Endothelial cell of umbilical vein (primary cell): ENCODE data around the gene RFLNA.

Source experiments
- EZH2 ChIP-seq: IDR thresholded peaks from 2 replicates; pipeline ENCODE4 v1.6.1; 2012; ENCODE audit warnings: borderline replicate concordance, low read depth, mild to moderate bottlenecking, moderate library complexity, low read length, inconsistent platforms; ENCODE audit not compliant: severe bottlenecking
- MYC ChIP-seq: IDR thresholded peaks from one replicate; pipeline ENCODE4 v1.6.1; 2011; ENCODE audit warnings: mild to moderate bottlenecking, low read depth, low read length
- POLR2A ChIP-seq: IDR thresholded peaks from 2 replicates; pipeline ENCODE4 v1.6.1; 2012; ENCODE audit warnings: low read depth, mild to moderate bottlenecking, control low read depth, low read length
- POLR2AphosphoS5 ChIP-seq: IDR thresholded peaks from 2 replicates; pipeline ENCODE4 v1.6.1; 2012; ENCODE audit warnings: low read depth, mild to moderate bottlenecking, control low read depth, low read length, moderate library complexity; ENCODE audit not compliant: insufficient read depth
- TF ChIP-seq, protein P1 (sequence below), 2 donors: IDR thresholded peaks; 1 replicate in 1 of 2; 2 replicates in 1 of 2; pipeline ENCODE4 v1.5.1; 2011; ENCODE audit warnings: low read length in 2 of 2, mild to moderate bottlenecking in 2 of 2, moderate library complexity in 2 of 2, control low read depth in 1 of 2, inconsistent platforms in 1 of 2, low read depth in 1 of 2; ENCODE audit not compliant: insufficient read depth in 1 of 2; ENCODE audit errors: extremely low read depth in 1 of 2

DNA sequence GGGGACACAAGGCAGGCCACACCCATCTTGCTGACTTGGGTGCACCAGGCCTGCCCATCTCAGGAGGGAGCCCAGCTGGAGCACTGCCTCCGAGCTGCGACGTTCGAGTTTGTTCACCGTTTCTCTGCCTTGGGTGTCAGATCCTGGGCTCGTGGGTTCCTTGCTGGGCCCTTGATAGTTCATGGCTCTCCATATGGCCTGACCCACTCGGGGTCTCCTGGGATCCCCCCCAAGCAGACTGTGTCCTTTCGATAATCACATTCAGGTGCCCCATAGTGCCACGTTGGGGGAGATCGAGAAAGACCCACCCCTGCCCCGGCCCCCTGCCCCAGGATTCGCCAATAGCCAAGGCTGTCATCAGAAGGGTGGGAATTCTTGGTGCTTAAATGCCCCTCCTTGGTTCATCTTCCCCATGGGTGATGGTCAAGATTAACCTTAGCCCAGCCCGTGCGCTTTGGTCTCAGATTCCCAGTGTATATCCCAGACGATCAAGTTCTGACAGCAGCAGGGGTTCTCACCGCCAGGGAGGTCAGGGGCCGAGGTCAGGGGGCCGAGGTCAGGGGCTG lies 7.4 kb downstream of the RFLNA start:
- TF ChIP-seq EZH2 (no peak), MYC (no peak), POLR2AphosphoS5 (no peak), POLR2A (no peak)
- TF ChIP-seq, protein P1, sequence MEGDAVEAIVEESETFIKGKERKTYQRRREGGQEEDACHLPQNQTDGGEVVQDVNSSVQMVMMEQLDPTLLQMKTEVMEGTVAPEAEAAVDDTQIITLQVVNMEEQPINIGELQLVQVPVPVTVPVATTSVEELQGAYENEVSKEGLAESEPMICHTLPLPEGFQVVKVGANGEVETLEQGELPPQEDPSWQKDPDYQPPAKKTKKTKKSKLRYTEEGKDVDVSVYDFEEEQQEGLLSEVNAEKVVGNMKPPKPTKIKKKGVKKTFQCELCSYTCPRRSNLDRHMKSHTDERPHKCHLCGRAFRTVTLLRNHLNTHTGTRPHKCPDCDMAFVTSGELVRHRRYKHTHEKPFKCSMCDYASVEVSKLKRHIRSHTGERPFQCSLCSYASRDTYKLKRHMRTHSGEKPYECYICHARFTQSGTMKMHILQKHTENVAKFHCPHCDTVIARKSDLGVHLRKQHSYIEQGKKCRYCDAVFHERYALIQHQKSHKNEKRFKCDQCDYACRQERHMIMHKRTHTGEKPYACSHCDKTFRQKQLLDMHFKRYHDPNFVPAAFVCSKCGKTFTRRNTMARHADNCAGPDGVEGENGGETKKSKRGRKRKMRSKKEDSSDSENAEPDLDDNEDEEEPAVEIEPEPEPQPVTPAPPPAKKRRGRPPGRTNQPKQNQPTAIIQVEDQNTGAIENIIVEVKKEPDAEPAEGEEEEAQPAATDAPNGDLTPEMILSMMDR (IDR thresholded peaks at IDR 0.05; ENCODE audit: extremely low read depth in 1 of 2, insufficient read depth in 1 of 2, low read depth in 1 of 2, low read length in 2 of 2), result no peak
